ENCODE results near the gene CHIA. TPM values are rescaled to one million over a fixed set of nuclear protein-coding genes. Genes with fewer than 3 reads are reported as not detected.

The CHIA gene
- total RNA-seq, 1 experiment from 2014 or later = not detected

- Histone ChIP-seq H3K9me2 (ENCODE audit: insufficient read depth) (no peaks in the 10 kb centered on the region), H3K4me1 (ENCODE audit: control insufficient read depth in 1 of 2, insufficient read depth in 2 of 2, low read length in 2 of 2) (no peaks in the 10 kb centered on the region), H3K4me2 (ENCODE audit: low read length) (no peak overlapping the region), H3K36me3 (ENCODE audit: control insufficient read depth in 1 of 2, insufficient read depth in 2 of 2, low read length in 2 of 2) (no peaks in the 10 kb centered on the region), H3K9me3 (ENCODE audit: control insufficient read depth in 1 of 2, insufficient read depth in 1 of 2, low read depth in 1 of 2, low read length in 2 of 2) (no peaks in the 10 kb centered on the region), H3K79me2 (ENCODE audit: insufficient read depth, low read length) (no peaks in the 10 kb centered on the region), H3K27me3 (ENCODE audit: insufficient read depth, low read length) (peaks cover 7% of the 10 kb centered on the region; the same call in 1 of the 2 replicates), H4K20me1 (ENCODE audit: insufficient read depth) (no peaks in the 10 kb centered on the region), H3K27ac (ENCODE audit: low read depth, low read length) (no peak overlapping the region), H2AFZ (ENCODE audit: low read depth, low read length, poor library complexity, severe bottlenecking) (no peak overlapping the region), H3K4me3 (replicated peaks in 1 of 2; ENCODE audit: low read depth in 1 of 2, low read length in 2 of 2) (no peak overlapping the region), H3K9ac (ENCODE audit: low read length) (no peak overlapping the region)
- CTCF ChIA-PET = no interaction called here
- no peak for DNase-seq (ENCODE audit: low read depth, low spot score)
- ATAC-seq = no peak
- POLR2A ChIA-PET = no interaction called here
- TF ChIP-seq SRF (IDR thresholded peaks at IDR 0.05; ENCODE audit: low read depth) (no peak), SIN3A (IDR thresholded peaks at IDR 0.05; ENCODE audit: low read depth) (no peak), REST (IDR thresholded peaks at IDR 0.05; ENCODE audit: low read depth) (no peak), MAX (IDR thresholded peaks at IDR 0.05) (no peak), SP1 (IDR thresholded peaks at IDR 0.05; ENCODE audit: low read depth) (no peak), TCF7L2 (IDR thresholded peaks at IDR 0.05; ENCODE audit: borderline replicate concordance, extremely low read depth, insufficient read depth, insufficient read length) (no peak), CTCF (IDR thresholded peaks at IDR 0.05 in 2 of 3, conservative IDR thresholded peaks at IDR 0.05 in 1 of 3; ENCODE audit: borderline replicate concordance in 1 of 3, insufficient read depth in 1 of 3, low read depth in 2 of 3, low read length in 2 of 3) (no peak), JUND (IDR thresholded peaks at IDR 0.05) (no peak), YY1 (IDR thresholded peaks at IDR 0.05; ENCODE audit: extremely low read depth, insufficient replicate concordance, low read depth, low read length) (no peak), ZBTB33 (IDR thresholded peaks at IDR 0.05; ENCODE audit: extremely low read depth, insufficient replicate concordance, low read length) (no peak), ZNF274 (IDR thresholded peaks at IDR 0.05; ENCODE audit: low read depth, low read length) (no peak), POLR2AphosphoS5 (IDR thresholded peaks at IDR 0.05; ENCODE audit: low read depth, low read length) (no peak), EZH2phosphoT487 (IDR thresholded peaks at IDR 0.05; ENCODE audit: borderline replicate concordance) (no peak), RAD21 (IDR thresholded peaks at IDR 0.05; ENCODE audit: low read depth) (no peak), CEBPB (IDR thresholded peaks at IDR 0.05; ENCODE audit: low read depth) (no peak), ATF3 (IDR thresholded peaks at IDR 0.05) (no peak)
- intact Hi-C loops (cut with micrococcal nuclease) = no loop called here
- no TSS peak for BruUV-seq (replicated peaks)
- RAD21 ChIA-PET (ENCODE audit: low non-redundant PET in 1 of 2, low total read pairs in 2 of 2, uncharacterized antibody in 2 of 2, unreplicated experiment in 2 of 2) = no interaction called here
Observed at GRCh38 chr1:111271464-111271801, 19.2 kb upstream of the CHIA start.

Measured in HCT116 (cell line).